ENCODE data around the gene AFTPH. TPM values are rescaled to one million over a fixed set of nuclear protein-coding genes. Genes with fewer than 3 reads are reported as not detected.

AFTPH gene
- polyA plus RNA-seq, 2 of the 4 experiments (the other 2 are of a cell fraction) = 24.0 to 51.4 TPM

DNA sequence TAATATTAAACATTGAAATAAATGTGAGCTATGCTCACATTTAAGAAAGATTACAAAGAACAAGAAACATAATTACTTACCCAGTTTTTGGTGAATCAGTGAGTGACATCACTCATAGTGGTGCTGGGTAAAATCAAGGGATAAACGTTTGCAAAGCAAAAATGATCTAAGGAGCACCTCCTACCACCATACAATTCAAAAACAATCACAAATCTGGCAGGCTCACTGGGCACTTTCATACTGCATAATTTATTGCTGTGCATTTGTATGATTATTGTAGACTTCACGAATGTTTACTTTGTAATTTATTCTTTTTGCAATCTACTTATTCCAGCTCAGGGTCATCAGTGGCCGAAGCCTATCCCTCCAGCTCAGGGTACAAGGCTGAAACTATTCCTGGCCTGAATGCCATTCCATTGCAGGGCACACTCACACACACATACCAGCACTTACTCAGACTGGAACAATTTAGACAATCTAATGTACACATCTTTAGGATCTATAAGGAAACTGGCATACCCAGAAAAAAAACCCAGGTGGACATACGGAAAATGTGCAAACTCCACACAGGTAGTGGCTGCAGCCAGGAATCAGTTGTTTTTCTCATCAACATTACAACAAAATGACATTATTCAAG, 34.4 kb downstream of the AFTPH start:
- POLR2A ChIA-PET = no interaction called here
- TF ChIP-seq HOXB5 (CRISPR knock-in tag; IDR thresholded peaks at IDR 0.05) (no peak), ZSCAN20 (CRISPR knock-in tag; IDR thresholded peaks at IDR 0.05) (no peak), MAZ (IDR thresholded peaks at IDR 0.05; ENCODE audit: borderline replicate concordance, low read depth, low read length) (no peak), FOSB (CRISPR knock-in tag; IDR thresholded peaks at IDR 0.05) (no peak)
- TF ChIP-seq, protein P1, sequence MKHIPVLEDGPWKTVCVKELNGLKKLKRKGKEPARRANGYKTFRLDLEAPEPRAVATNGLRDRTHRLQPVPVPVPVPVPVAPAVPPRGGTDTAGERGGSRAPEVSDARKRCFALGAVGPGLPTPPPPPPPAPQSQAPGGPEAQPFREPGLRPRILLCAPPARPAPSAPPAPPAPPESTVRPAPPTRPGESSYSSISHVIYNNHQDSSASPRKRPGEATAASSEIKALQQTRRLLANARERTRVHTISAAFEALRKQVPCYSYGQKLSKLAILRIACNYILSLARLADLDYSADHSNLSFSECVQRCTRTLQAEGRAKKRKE (CRISPR knock-in tag; IDR thresholded peaks at IDR 0.05; ENCODE audit: low read depth) = no peak
- TF ChIP-seq, protein P2, sequence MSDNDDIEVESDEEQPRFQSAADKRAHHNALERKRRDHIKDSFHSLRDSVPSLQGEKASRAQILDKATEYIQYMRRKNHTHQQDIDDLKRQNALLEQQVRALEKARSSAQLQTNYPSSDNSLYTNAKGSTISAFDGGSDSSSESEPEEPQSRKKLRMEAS (IDR thresholded peaks at IDR 0.05) = no peak
- TF ChIP-seq, protein P3, sequence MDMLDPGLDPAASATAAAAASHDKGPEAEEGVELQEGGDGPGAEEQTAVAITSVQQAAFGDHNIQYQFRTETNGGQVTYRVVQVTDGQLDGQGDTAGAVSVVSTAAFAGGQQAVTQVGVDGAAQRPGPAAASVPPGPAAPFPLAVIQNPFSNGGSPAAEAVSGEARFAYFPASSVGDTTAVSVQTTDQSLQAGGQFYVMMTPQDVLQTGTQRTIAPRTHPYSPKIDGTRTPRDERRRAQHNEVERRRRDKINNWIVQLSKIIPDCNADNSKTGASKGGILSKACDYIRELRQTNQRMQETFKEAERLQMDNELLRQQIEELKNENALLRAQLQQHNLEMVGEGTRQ (IDR thresholded peaks at IDR 0.05) = no peak
- no peak overlapping the region for H3K27ac ChIP-seq

DNA sequence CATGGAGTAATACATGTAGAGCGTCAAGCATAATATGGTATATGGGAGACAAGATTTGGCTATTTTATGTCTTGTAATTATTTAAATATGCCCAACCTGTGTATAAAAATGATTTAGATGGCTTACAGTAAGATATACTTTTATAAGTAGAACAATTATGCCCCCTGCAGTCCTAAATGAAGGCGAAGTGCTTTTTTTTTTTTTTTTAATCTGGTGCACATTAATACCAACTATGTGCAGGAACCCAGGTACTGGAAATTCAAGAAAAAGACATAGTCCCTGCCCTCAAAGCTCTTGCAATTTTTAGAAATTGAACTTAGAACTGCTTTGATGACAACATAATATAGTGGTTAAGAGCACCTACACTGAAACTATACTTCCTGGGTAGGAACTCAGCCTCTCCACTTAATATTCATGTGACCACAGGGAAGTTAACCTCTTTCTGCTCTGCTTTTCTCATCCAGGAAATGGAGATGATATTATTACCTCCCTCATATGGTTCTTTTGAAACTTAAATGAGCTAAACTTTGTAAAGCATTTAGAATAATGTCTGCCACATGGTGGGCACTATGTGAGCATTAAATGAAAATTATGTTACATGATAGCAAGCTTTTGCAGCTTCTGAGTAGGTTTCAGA, 38.1 kb downstream of the AFTPH start:
- WGBS (ENCODE audit: missing lambda C conversion rate) = 60% methylated on average over 2 of the region's 2 CpGs
- TF ChIP-seq HDAC2 (IDR thresholded peaks at IDR 0.05) (no peak), CBX2 (IDR thresholded peaks at IDR 0.05; ENCODE audit: borderline replicate concordance, low read depth) (no peak), RFX5 (IDR thresholded peaks at IDR 0.05) (no peak), FOSB (CRISPR knock-in tag; IDR thresholded peaks at IDR 0.05) (no peak), KDM1A (IDR thresholded peaks at IDR 0.05; ENCODE audit: low read depth) (no peak), HEYL (CRISPR knock-in tag; IDR thresholded peaks at IDR 0.05) (no peak), ZSCAN20 (CRISPR knock-in tag; IDR thresholded peaks at IDR 0.05) (no peak), EHF (CRISPR knock-in tag; IDR thresholded peaks at IDR 0.05) (no peak), MYC (IDR thresholded peaks at IDR 0.05; ENCODE audit: borderline replicate concordance, low read length) (no peak), BHLHE40 (IDR thresholded peaks at IDR 0.05; ENCODE audit: low read depth, low read length) (no peak), NFE2L2 (conservative IDR thresholded peaks at IDR 0.05; ENCODE audit: low read length) (no peak), RARB (CRISPR knock-in tag; IDR thresholded peaks at IDR 0.05) (no peak), JUN (IDR thresholded peaks at IDR 0.05) (no peak), RCOR1 (IDR thresholded peaks at IDR 0.05; ENCODE audit: low read depth, low read length) (no peak), ESRRA (IDR thresholded peaks at IDR 0.05; ENCODE audit: borderline replicate concordance, low read length) (no peak), TFCP2L1 (CRISPR knock-in tag; IDR thresholded peaks at IDR 0.05) (no peak), RAD21 (conservative IDR thresholded peaks at IDR 0.05 in 1 of 2, IDR thresholded peaks at IDR 0.05 in 1 of 2) (peak; percentile 77 to 80), SMC3 (IDR thresholded peaks at IDR 0.05) (peak; percentile 73), KDM5A (IDR thresholded peaks at IDR 0.05) (no peak), HOXB13 (CRISPR knock-in tag; IDR thresholded peaks at IDR 0.05; ENCODE audit: low read depth) (no peak), SREBF2 (IDR thresholded peaks at IDR 0.05) (no peak), FOXS1 (CRISPR knock-in tag; IDR thresholded peaks at IDR 0.05) (no peak), HOXA7 (CRISPR knock-in tag; IDR thresholded peaks at IDR 0.05) (no peak)
- TF ChIP-seq, protein P4, sequence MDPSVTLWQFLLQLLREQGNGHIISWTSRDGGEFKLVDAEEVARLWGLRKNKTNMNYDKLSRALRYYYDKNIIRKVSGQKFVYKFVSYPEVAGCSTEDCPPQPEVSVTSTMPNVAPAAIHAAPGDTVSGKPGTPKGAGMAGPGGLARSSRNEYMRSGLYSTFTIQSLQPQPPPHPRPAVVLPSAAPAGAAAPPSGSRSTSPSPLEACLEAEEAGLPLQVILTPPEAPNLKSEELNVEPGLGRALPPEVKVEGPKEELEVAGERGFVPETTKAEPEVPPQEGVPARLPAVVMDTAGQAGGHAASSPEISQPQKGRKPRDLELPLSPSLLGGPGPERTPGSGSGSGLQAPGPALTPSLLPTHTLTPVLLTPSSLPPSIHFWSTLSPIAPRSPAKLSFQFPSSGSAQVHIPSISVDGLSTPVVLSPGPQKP (IDR thresholded peaks at IDR 0.05; ENCODE audit: low read depth, low read length) = no peak
- TF ChIP-seq, protein P1 (CRISPR knock-in tag; IDR thresholded peaks at IDR 0.05; ENCODE audit: low read depth) = no peak
- TF ChIP-seq, protein P5, sequence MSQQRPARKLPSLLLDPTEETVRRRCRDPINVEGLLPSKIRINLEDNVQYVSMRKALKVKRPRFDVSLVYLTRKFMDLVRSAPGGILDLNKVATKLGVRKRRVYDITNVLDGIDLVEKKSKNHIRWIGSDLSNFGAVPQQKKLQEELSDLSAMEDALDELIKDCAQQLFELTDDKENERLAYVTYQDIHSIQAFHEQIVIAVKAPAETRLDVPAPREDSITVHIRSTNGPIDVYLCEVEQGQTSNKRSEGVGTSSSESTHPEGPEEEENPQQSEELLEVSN (IDR thresholded peaks at IDR 0.05; ENCODE audit: borderline replicate concordance, low read depth) = no peak
- TF ChIP-seq, protein P6, sequence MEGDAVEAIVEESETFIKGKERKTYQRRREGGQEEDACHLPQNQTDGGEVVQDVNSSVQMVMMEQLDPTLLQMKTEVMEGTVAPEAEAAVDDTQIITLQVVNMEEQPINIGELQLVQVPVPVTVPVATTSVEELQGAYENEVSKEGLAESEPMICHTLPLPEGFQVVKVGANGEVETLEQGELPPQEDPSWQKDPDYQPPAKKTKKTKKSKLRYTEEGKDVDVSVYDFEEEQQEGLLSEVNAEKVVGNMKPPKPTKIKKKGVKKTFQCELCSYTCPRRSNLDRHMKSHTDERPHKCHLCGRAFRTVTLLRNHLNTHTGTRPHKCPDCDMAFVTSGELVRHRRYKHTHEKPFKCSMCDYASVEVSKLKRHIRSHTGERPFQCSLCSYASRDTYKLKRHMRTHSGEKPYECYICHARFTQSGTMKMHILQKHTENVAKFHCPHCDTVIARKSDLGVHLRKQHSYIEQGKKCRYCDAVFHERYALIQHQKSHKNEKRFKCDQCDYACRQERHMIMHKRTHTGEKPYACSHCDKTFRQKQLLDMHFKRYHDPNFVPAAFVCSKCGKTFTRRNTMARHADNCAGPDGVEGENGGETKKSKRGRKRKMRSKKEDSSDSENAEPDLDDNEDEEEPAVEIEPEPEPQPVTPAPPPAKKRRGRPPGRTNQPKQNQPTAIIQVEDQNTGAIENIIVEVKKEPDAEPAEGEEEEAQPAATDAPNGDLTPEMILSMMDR (IDR thresholded peaks at IDR 0.05) = peak; percentile 72
- 0 out of 3 replicates have a peak, but pooled peaks cover 3% of the 10 kb centered on the region for H3K4me1 ChIP-seq
- CTCF ChIA-PET = interaction anchor here (0.6 to 9.9 kb wide), 15 partner anchors 11 to 512 kb away, joined by 3 to 63 read pairs (median 4); partner anchors contain the start of gene AFTPH
- no peak overlapping the region for H3K4me2 ChIP-seq
- no peak overlapping the region for H3K4me3 ChIP-seq
- ATAC-seq (peak; percentile 73 to 85; a peak in 5 of 6 replicates), DNase-seq (ENCODE audit: low read depth in 1 of 2, low spot score in 1 of 2) (peak; percentile 6 to 41), FAIRE-seq (no peak)
- H3K27ac ChIP-seq = no peak overlapping the region
- POLR2A ChIA-PET = no interaction called here
- H3K9me3 ChIP-seq = no peaks in the 10 kb centered on the region

More for the DNA sequence above, 34.4 kb downstream of the AFTPH start:
- 75% methylated on average over 4 of the region's 4 CpGs for WGBS (ENCODE audit: missing lambda C conversion rate)
- ATAC-seq (no peak), FAIRE-seq (no peak), DNase-seq (ENCODE audit: low read depth in 1 of 2, low spot score in 1 of 2) (no peak)
- H3K4me3 ChIP-seq = no peak overlapping the region
- no peak overlapping the region for H3K4me2 ChIP-seq
- H3K9me3 ChIP-seq = no peaks in the 10 kb centered on the region
- CTCF ChIA-PET = interaction anchor here (0.8 to 9.9 kb wide), 10 partner anchors 10 to 509 kb away, joined by 3 to 63 read pairs (median 6); partner anchors contain the start of gene AFTPH
- peaks cover 11% of the 10 kb centered on the region; the same call in 1 of the 3 replicates for H3K4me1 ChIP-seq

Measured in A549 (cell line).